GM19397 (cell line): ENCODE results near the gene GLIPR1L1.

Experiments used
- ATAC-seq: cut with Tn5 transposase; IDR thresholded peaks from one replicate; pipeline ENCODE4 v1.9.1; 2021; ENCODE audit warnings: mild to moderate bottlenecking, moderate library complexity; ENCODE audit not compliant: unreplicated experiment

Gene GLIPR1L1

DNA sequence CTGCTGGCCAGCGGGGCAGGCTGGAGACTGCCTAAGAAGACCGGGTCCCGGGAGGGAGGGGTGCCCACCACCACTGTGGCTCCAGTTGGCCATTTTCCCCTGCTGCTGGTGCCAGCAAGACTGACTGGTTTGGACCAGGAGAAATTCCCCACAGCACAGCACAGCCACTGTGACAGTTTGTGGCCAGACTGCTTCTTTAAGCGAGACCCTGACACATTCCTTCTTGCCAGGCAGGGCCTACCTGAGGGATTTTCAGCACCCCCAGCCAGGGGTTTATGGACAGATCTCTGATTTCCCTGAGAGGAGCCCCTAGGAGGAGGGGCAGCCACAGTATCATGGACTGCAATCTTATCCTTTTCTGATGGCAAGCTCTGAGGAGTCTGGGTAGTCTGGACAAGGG, 15.5 kb downstream of the GLIPR1L1 start:
- ATAC-seq, result no peak

DNA sequence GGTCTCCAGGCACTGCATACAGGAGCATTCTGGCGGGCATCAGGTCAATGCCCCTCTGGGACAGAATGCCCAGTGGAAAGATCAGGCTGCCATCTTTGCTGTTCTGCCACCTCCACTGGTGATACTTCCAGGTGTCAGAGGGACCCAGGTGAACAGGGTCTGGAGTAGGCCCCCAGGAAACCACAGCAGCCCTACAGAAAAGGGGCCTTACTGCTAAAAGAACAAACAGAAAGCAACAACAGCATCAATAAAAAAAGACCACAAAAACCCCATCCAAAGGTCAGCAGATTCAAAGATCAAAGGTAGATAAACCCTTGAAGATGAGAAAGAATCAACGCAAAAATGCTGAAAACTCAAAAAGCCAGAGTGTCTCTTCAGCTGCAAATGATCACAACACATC, 15.9 kb downstream of the GLIPR1L1 start:
- ATAC-seq, result no peak

DNA sequence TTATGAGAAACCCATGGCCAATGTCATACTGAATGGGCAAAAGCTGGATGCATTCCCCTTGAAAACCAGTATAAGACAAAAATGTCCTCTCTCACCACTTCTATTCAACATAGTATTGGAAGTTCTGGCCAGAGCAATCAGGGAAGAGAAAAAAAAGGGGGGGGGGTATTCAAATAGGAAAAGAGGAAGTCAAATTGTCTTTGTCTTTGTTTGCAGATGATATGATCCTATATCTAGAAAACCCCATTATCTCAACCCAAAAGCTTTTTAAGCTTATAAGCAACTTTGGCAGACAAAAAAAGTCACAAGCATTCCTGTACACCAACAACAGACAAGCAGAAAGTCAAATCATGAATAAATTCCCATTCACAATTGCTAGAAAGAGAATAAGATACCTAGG, 19.5 kb downstream of the GLIPR1L1 start:
- ATAC-seq, result no peak

DNA sequence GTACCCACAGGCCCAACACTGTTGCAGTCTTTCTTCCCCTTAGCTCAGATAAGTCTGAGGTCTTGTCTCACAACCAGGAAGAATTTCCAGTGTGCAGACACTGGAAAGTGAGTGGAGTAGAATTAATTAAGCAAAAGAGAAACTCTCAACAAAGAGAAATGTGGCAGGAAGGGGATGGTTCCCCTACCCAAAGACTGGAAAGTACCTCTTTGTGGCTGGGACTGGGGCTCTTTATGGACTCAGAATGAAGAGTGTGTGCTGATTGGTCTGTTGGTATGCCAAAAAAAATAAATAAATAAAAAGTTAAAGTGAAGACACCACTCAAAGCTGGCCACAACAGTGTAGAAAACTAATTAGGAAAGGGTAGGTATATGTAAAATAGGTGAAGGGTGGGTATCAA, 26.4 kb downstream of the GLIPR1L1 start:
- no peak for ATAC-seq

DNA sequence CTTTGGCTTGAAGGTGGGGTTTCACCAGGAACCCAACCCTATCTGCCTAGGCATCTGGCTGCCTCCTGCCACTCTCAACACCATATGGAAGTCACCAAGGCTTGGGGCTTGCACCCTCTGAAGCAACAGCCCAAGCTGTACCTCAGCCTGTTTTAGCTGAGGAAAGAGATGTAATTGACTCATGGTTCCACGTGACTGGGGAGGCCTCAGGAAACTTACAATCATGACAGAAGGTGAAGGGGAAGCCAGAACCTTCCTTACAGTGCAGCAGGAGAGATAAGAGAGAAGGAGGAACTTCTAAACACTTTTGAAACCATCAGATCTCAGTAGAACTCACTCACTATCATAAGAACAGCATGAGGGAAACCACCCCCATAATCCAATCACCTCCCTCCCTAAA, 26.9 kb downstream of the GLIPR1L1 start:
- ATAC-seq, result no peak

DNA sequence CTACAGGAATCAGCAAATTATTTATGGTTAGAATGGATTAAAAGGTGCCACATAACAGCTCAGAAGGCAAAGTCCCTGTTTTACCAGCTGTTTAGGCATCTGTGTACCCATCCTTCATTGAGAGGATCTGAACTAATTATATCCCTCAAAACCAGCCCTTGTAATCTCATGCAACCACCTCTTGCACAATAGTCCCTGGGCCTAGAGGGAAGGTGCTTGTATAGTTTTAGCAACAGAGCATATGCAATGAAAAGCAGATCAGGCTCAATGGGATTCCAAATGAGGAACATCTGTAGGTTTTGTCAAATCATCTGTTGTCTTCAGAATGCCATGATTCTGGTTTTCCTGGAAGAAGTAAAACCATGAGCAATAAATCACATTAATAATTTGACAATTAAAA, 30.4 kb downstream of the GLIPR1L1 start:
- ATAC-seq, result no peak

DNA sequence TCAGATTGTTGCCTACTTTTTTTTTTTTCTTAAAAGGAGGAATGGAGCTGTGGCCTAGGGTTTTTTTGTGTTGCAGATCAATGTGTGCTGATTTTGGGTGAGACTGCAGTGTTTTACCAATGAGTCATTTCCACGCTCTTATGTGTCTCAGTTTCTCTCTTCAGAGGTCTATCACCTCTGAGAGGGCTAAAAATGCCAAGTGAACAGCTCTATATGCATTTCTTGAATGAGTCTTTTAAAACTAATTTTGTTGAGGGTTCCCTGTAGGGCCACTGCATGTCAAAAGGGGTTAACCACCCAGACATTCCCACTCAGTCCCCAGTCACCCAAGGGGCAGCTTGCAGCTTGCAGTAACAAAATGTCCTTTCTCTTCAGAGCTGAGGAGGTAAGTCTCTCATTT, 32.2 kb downstream of the GLIPR1L1 start:
- ATAC-seq, result peak; percentile 61

DNA sequence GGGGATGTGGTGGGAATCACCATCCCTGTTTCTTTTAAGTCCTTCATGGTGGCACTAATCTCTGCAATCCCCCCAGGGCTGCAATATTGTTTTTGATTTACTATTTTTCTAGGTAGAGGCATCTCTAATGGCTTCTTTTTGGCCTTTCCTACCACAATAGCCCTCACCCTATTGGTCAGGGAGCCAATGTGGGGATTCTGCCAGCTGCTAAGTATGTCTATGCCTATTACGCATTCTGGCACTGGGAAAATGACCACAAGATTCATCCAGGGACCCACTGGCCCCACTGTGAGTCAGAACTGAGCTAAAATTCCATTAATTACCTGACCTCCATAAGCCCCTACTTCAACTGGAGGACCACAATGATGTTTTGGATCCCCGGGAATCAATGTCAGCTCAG, 40.5 kb downstream of the GLIPR1L1 start:
- no peak for ATAC-seq

DNA sequence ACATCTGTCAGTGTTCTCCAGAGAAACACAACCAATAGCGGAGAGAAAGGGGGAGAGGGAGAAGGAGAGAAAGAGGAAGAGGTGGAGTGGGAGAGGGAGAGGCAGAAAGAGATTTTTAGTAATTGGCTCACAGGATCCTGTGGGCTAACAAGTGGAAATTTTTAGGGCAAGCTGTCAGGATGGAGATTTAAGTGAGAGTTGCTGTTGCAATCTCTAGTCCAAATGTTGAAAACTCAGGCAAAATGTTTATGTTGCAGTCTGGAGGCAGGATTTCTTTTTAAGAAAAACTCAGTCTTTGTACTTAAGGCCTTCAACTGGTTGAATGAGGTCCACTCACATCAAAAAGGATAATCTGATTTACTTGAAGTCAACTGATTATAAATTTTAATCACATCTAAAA, 43.9 kb downstream of the GLIPR1L1 start:
- ATAC-seq, result no peak

DNA sequence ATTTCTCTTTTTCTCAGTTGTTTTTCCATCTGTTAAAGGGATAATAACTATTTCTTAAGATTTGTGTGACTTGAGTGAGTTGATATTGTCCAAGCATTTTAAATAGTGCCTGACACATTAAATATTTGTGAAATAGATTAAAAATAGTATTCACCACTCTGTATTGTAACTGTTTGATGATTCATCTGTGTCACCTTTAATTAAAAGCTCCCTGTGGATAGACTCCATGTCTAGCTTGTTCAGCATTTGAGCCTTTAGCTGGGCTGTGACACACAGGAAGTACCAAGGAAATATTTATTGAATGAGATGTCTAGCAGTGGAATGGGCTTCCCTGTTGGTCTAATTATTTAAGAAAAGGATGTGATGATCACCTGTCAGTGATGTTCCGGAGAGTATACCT, 54.6 kb downstream of the GLIPR1L1 start:
- no peak for ATAC-seq

DNA sequence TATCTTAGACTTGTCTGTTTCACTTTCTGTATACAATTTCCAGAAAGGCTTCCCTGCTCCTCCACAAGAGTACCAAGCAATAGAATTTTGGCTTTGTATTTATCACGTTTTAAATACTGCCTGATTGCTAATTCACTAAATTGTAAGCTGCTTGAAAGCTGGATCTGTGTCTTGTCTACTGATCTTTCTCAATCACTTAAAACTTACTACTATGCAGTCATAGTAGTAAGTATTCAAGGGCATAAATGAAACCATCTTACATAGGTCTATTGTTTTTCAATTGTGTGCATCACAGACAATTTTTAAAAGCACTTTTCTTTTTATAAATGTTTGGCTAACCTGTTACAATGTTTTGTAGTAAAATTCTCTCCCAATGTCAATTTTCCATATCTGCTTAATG, 55.2 kb downstream of the GLIPR1L1 start:
- ATAC-seq, result no peak

DNA sequence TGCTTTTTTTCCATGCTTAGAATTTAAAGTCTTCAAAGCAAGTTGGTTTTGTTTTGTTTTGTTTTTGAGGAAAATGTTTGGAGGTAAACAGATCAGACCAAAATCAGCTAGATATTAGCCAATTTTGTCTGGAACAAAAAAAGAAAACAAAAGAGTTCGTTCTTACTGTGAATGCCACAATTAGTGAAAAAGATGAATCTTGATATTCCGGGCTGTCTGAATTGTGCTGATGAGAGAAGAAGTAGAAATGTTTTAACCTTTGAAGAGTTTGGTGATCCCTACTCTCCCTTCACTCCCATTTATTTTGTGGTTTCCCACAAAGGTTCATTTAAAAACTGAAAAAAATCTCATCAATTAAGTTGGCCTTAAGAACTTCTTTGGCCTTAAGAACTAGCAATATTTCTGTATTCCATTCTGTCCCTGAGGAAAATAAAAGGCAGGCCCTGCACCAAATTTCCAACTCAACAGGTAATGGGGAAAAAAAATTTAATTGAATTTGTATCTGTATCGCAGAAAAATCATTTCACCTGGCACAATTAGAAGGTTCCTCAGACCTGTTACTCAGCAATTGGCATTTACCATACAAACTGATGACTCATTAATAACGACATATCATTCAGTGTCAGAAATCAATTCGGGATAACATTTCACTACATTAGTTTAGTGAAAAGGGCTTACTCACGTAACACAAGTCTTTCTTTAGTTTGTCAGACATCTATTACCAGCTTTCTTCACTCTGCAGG, 55.9 kb downstream of the GLIPR1L1 start:
- no peak for ATAC-seq

DNA sequence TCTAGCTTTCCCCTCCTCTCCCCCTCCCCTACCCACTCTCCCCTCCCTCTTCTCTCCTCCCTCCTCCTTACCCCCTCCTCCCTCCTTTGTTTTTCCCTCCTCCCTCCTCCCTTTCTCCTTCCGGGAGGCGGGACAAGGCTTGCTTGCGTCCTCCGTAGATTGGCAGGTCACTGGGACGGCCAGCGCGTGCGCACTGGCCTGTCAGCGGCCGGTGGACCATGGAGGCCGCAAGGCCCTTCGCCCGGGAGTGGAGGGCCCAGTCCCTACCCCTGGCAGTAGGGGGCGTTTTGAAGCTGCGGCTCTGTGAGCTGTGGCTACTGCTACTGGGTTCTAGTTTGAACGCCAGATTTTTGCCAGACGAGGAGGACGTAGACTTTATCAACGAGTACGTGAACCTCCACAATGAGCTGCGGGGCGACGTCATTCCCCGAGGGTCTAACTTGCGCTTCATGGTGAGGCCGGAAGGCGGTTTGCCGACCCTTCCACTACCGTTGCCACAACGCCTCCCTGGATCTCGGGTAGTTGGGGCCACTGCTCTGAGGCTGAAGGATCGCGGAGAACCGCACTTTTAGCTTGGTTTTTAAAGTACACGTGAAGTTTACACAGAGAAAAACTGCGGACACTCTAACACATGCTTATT, 56.5 kb downstream of the GLIPR1L1 start, which contains the start of gene GLIPR1L2:
Gene GLIPR1L2, plus strand, starts transcription at position 191 of the 640 bp plus-strand sequence. Its CDS starts 28 bp downstream, at position 219.
- ATAC-seq, result peak; percentile 99

DNA sequence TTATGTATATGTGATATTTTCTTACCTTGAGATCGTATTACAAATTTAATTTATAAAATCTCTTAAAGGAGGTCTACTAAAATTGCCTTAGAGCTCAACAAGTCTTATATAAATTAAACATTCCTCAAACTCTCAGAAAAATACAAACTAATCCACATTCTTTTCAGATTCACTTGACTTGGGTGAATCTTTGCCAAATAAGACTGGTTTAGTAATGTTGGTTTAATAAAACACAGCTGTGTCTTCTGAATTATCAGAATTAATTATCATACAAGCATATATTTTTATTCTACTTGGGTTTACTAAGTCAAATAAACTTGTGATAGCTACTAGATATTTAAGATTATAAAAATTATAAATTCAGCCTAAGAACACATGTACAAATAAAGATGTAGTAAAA, 69.8 kb downstream of the GLIPR1L1 start:
- no peak for ATAC-seq

DNA sequence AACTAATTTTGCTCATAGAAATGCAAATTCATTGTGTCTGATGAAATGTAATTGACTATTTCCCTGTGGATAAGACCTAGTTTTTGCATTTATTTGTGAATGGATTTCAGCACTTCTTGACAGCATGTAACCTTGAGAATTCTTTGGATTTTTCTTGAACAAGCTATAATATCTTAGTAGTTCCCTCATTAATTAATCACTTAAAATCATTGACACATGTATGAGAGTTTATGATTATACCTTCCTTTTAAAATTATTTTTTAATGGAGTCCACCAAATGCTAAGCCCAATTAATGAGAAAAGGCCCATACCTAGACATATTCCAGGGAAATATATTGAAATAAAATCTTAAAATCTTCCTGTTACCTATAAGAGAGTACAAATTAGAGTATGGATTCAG, 73.2 kb downstream of the GLIPR1L1 start:
- ATAC-seq, result no peak

DNA sequence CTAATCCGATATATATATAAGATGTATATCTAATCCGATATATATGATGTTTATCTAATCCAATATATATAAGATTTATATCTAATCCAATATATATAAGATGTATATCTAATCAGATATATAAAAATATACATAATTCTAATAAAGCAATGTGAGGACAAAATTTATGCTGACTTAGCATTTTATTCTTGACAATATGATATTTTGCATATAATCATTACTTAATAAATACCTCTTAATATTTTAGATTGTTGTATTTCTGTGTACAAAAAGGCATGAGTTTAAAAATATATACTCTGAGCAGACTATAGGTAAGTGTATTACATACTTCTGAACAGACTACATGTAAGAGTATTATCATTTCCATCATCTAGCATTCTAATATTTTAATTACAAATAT, 75.4 kb downstream of the GLIPR1L1 start:
- ATAC-seq, result no peak

DNA sequence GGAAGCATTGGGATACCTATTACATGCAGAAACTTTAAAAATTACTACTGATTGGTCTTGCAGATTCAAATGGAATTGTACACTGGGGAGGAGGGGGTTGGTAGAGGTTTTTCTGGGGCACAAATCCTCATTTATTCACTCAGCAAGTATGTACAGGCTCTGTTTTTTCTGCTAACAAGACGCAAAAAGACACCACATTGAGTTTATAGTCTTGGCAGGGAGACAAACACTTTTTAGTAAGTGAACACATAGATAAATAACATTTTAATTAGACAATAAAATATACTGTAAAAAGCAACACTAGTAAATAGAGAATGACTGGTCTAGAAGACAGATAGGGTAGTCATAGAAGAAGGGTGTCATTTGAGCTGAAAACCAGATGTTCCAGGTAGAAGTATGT, 80.2 kb downstream of the GLIPR1L1 start:
- no peak for ATAC-seq

DNA sequence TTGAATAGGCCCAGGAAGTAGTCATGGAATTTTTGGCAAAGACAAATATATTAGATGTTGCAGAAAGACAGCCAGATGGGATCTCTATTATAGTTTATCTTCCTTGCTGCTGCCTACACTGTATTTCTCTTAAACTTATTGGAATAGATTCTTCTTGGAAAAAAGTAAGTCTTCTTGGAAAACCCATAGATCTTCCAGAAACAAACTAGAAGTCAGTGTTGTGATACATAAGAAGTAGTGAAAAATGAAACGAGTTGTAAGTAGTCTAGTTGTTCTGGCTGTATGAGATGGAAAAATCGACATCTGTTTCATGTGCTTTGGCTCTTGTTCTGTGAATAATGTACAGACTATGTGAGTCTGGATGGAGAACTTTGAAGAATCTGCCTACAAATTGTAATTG, 85.4 kb downstream of the GLIPR1L1 start:
- no peak for ATAC-seq
